Suprapubic skin (tissue), 3 donors: ENCODE measurements around the gene IKBKG.

Experiments used
- POLR2A ChIP-seq, 2 donors: fragments of 450-650 bp; IDR thresholded peaks; one replicate each; pipeline ENCODE4 v1.6.1; 2017; ENCODE audit warnings: antibody characterized with exemption in 2 of 2, mild to moderate bottlenecking in 2 of 2, moderate library complexity in 2 of 2
- TF ChIP-seq, protein P1 (sequence below), 2 donors: fragments of 200-600 bp in 1 of 2; fragments of 450-650 bp in 1 of 2; sonication (generic) in 1 of 2; IDR thresholded peaks; one replicate each; pipeline ENCODE4 v1.5.1; 2016 to 2019; ENCODE audit warnings: antibody characterized with exemption in 2 of 2, mild to moderate bottlenecking in 1 of 2, moderate library complexity in 1 of 2

GRCh38 chrX:154547245-154548027, at the start of gene IKBKG:
- TF ChIP-seq POLR2A (IDR thresholded peaks at IDR 0.05) = peak in 1 of 2 donors; percentile 36
- TF ChIP-seq, protein P1, sequence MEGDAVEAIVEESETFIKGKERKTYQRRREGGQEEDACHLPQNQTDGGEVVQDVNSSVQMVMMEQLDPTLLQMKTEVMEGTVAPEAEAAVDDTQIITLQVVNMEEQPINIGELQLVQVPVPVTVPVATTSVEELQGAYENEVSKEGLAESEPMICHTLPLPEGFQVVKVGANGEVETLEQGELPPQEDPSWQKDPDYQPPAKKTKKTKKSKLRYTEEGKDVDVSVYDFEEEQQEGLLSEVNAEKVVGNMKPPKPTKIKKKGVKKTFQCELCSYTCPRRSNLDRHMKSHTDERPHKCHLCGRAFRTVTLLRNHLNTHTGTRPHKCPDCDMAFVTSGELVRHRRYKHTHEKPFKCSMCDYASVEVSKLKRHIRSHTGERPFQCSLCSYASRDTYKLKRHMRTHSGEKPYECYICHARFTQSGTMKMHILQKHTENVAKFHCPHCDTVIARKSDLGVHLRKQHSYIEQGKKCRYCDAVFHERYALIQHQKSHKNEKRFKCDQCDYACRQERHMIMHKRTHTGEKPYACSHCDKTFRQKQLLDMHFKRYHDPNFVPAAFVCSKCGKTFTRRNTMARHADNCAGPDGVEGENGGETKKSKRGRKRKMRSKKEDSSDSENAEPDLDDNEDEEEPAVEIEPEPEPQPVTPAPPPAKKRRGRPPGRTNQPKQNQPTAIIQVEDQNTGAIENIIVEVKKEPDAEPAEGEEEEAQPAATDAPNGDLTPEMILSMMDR (IDR thresholded peaks at IDR 0.05) = no peak
